ENCODE results near the gene TUNAR. TPM values are rescaled to one million over a fixed set of nuclear protein-coding genes. Genes with fewer than 3 reads are reported as not detected.
"Not testable (repeated sequence)": the region's sequence is repeated elsewhere in the genome, so short reads cannot be mapped to it uniquely, and the experiment has no call there.

Gene TUNAR
- total RNA-seq, 2 experiments from 2014 or later, result 0.17 to 0.54 TPM

DNA sequence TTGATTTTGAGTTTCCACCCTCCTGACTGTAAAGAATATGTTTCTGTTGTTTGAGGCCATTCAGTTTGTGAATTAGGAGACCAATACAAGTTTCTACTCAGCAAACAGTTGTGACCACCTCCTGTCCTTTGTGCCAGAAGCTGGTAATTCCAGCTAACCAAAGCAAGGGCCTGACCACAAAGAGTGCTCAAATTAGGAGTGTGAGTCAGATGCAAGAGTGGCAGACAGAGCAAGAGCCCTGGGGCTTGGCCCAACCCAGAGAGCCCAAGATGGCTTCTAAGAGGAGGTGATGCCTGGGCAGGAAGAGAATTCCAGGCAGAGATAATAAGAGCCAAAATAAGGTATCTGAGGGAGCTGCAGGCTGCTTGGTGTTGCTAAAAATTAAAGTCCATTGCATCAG lies 84.8 kb downstream of the TUNAR start:
- no peak overlapping the region for H3K4me2 ChIP-seq (ENCODE audit: low read length)
- no peaks in the 10 kb centered on the region for H3K79me2 ChIP-seq (ENCODE audit: insufficient read depth, low read depth, low read length)
- no peak overlapping the region for H3K27ac ChIP-seq (ENCODE audit: low read depth, low read length, poor library complexity, severe bottlenecking)
- no peak overlapping the region for H3K4me3 ChIP-seq (ENCODE audit: low read depth, low read length, poor library complexity, severe bottlenecking)
- H4K20me1 ChIP-seq (ENCODE audit: insufficient read depth, low read length), result no peaks in the 10 kb centered on the region
- H2AFZ ChIP-seq (ENCODE audit: low read length), result no peak overlapping the region
- no peak for DNase-seq (ENCODE audit: low spot score)
- ChIA-PET CTCF (ENCODE audit: unreplicated experiment) (no interaction called here), POLR2A (no interaction called here)
- no peaks in the 10 kb centered on the region for H3K9me3 ChIP-seq (ENCODE audit: low read length)
- BruUV-seq (replicated peaks), result no TSS peak
- H3K36me3 ChIP-seq (ENCODE audit: insufficient read depth, low read length), result no peaks in the 10 kb centered on the region
- no peaks in the 10 kb centered on the region for H3K4me1 ChIP-seq (ENCODE audit: insufficient read depth, low read length, poor library complexity, severe bottlenecking)
- TF ChIP-seq EZH2phosphoT487 (IDR thresholded peaks at IDR 0.05; ENCODE audit: borderline replicate concordance, low read depth, low read length) (no peak), CTCF (conservative IDR thresholded peaks at IDR 0.05; ENCODE audit: low read length) (no peak)
- intact Hi-C loops (cut with micrococcal nuclease; ENCODE audit: unreplicated experiment), result no loop called here
- no peaks in the 10 kb centered on the region for H3K9me2 ChIP-seq (ENCODE audit: insufficient read depth, low read length)

DNA sequence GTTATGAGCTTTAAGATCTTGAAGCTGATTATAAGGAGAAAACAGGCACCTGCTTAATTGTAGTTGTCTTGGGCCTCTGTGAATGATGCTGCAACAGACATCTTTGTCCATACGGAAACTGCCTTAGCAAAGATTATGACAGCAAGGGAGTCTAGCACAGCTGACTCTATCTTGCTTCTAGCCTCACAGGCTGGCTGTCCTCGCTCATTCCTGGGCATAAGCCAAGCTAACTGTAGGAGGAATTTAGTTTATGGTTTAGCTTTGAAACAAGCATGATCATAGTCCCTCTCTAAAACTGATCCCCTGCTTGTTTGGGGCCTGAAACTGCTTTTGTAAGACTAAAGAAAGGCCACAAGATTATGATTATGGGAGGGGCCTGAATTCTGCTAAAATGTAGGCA lies 88.3 kb downstream of the TUNAR start:
- H3K79me2 ChIP-seq (ENCODE audit: insufficient read depth, low read depth, low read length), result no peaks in the 10 kb centered on the region
- CTCF ChIA-PET (ENCODE audit: unreplicated experiment), result no interaction called here
- H3K4me1 ChIP-seq (ENCODE audit: insufficient read depth, low read length, poor library complexity, severe bottlenecking), result no peaks in the 10 kb centered on the region
- no peak for DNase-seq (ENCODE audit: low spot score)
- intact Hi-C loops (cut with micrococcal nuclease; ENCODE audit: unreplicated experiment), result no loop called here
- H3K4me2 ChIP-seq (ENCODE audit: low read length), result no peak overlapping the region
- H3K36me3 ChIP-seq (ENCODE audit: insufficient read depth, low read length), result no peaks in the 10 kb centered on the region
- H3K9me2 ChIP-seq (ENCODE audit: insufficient read depth, low read length), result 0 out of 2 replicates have a peak, but pooled peaks cover 3% of the 10 kb centered on the region
- H3K27ac ChIP-seq (ENCODE audit: low read depth, low read length, poor library complexity, severe bottlenecking), result no peak overlapping the region
- H4K20me1 ChIP-seq (ENCODE audit: insufficient read depth, low read length), result no peaks in the 10 kb centered on the region
- no peak overlapping the region for H2AFZ ChIP-seq (ENCODE audit: low read length)
- no TSS peak for BruUV-seq (replicated peaks)
- TF ChIP-seq EZH2phosphoT487 (IDR thresholded peaks at IDR 0.05; ENCODE audit: borderline replicate concordance, low read depth, low read length), result no peak
- TF ChIP-seq CTCF (conservative IDR thresholded peaks at IDR 0.05; ENCODE audit: low read length), result no peak
- POLR2A ChIA-PET, result no interaction called here
- no peak overlapping the region for H3K4me3 ChIP-seq (ENCODE audit: low read depth, low read length, poor library complexity, severe bottlenecking)
- H3K9me3 ChIP-seq (ENCODE audit: low read length), result no peaks in the 10 kb centered on the region

GRCh38 chr14:95968048-95968447 lies 91.4 kb downstream of the TUNAR start:
- CTCF ChIA-PET (ENCODE audit: unreplicated experiment), result not testable (repeated sequence)

More at GRCh38 chr14:95968048-95968447, 91.4 kb downstream of the TUNAR start:
- H2AFZ ChIP-seq (ENCODE audit: low read length); BruUV-seq (replicated peaks); H3K4me3 ChIP-seq (ENCODE audit: low read depth, low read length, poor library complexity, severe bottlenecking); H3K9me3 ChIP-seq (ENCODE audit: low read length); H3K27ac ChIP-seq (ENCODE audit: low read depth, low read length, poor library complexity, severe bottlenecking); POLR2A ChIA-PET; H3K36me3 ChIP-seq (ENCODE audit: insufficient read depth, low read length); intact Hi-C loops (cut with micrococcal nuclease; ENCODE audit: unreplicated experiment); H3K4me1 ChIP-seq (ENCODE audit: insufficient read depth, low read length, poor library complexity, severe bottlenecking); H3K4me2 ChIP-seq (ENCODE audit: low read length); H4K20me1 ChIP-seq (ENCODE audit: insufficient read depth, low read length); H3K9me2 ChIP-seq (ENCODE audit: insufficient read depth, low read length); DNase-seq (ENCODE audit: low spot score); H3K79me2 ChIP-seq (ENCODE audit: insufficient read depth, low read depth, low read length): not testable (repeated sequence)

Other genes starting within 250 kb of the TUNAR start
- gene TCL1B, start 190.4 kb upstream of the TUNAR start, total RNA-seq (2014; rRNA removed; shearing (Covaris generic)), result 75.2 and 83.2 TPM in 2 replicates
- gene TCL1B, start 190.4 kb upstream of the TUNAR start, total RNA-seq (2022), result 5.6 and 5.7 TPM in 2 replicates
- 1,441 and 1,586 TPM in 2 replicates for gene TCL1A, start 162.7 kb upstream of the TUNAR start, total RNA-seq (2014; rRNA removed; shearing (Covaris generic))
- gene TCL1A, start 162.7 kb upstream of the TUNAR start, total RNA-seq (2022), result 574 and 673 TPM in 2 replicates
- 0.03 TPM in 1 of 2 replicates, not detected in the other for gene C14orf132, start 162.5 kb downstream of the TUNAR start, total RNA-seq (2014; rRNA removed; shearing (Covaris generic))
- gene C14orf132, start 162.5 kb downstream of the TUNAR start, total RNA-seq (2022), result 0.20 and 0.27 TPM in 2 replicates

Measured in OCI-LY7 (cell line).